ENCODE measurements around the gene TCF20. TPM values are rescaled to one million over a fixed set of nuclear protein-coding genes. Genes with fewer than 3 reads are reported as not detected.

Gene TCF20
- total and polyA plus RNA-seq, 4 donors: 1.0 to 15.8 (median 9.4) TPM

- 78% methylated on average over 8 of the region's 8 CpGs for WGBS
- TF ChIP-seq YY1 (IDR thresholded peaks at IDR 0.05) (no peak), TAF1 (conservative IDR thresholded peaks at IDR 0.05) (no peak), SP1 (IDR thresholded peaks at IDR 0.05) (no peak), RXRA (IDR thresholded peaks at IDR 0.05) (no peak), ZBTB33 (IDR thresholded peaks at IDR 0.05) (no peak), ATF3 (IDR thresholded peaks at IDR 0.05) (no peak), MAX (IDR thresholded peaks at IDR 0.05) (no peak), HNF4G (IDR thresholded peaks at IDR 0.05) (no peak), FOXA2 (IDR thresholded peaks at IDR 0.05) (no peak), HNF4A (conservative IDR thresholded peaks at IDR 0.05) (no peak), FOXA1 (IDR thresholded peaks at IDR 0.05) (no peak), REST (IDR thresholded peaks at IDR 0.05) (no peak), EGR1 (IDR thresholded peaks at IDR 0.05; ENCODE audit: low read depth in 2 of 2) (no peak), NR2F2 (IDR thresholded peaks at IDR 0.05) (no peak), GABPA (IDR thresholded peaks at IDR 0.05 in 1 of 2, conservative IDR thresholded peaks at IDR 0.05 in 1 of 2) (no peak), CTCF (IDR thresholded peaks at IDR 0.05; ENCODE audit: low read depth, low read length, missing input control) (no peak)
- Histone ChIP-seq H3K36me3 (ENCODE audit: control insufficient read depth in 4 of 4, insufficient read depth in 3 of 4, low read depth in 1 of 4, low read length in 3 of 4) (no peaks in the 10 kb centered on the region), H3K9me3 (ENCODE audit: control insufficient read depth in 4 of 4, low read length in 3 of 4) (no peaks in the 10 kb centered on the region), H3K9ac (ENCODE audit: low read depth in 1 of 2, low read length in 2 of 2) (no peak overlapping the region), H3K27ac (ENCODE audit: low read depth in 1 of 2, low read length in 2 of 2) (no peak overlapping the region), H3K4me3 (ENCODE audit: low read depth in 1 of 3, low read length in 3 of 3) (no peak overlapping the region), H3K27me3 (ENCODE audit: control insufficient read depth in 4 of 4, insufficient read depth in 4 of 4, low read length in 3 of 4) (no peaks in the 10 kb centered on the region), H3K4me1 (ENCODE audit: control insufficient read depth in 4 of 4, insufficient read depth in 4 of 4, low read length in 3 of 4) (peaks cover 7 to 17% (median 12%) of the 10 kb centered on the region in 4 donors)
- DNase-seq (ENCODE audit: low spot score): no peak
Measured at GRCh38 chr22:42287174-42287890, 16.9 kb upstream of the TCF20 start.

All from liver (tissue), 9 donors.